Esophagus muscularis mucosa (tissue), 4 donors: ENCODE data around the gene IQGAP2. TPM values are rescaled to one million over a fixed set of nuclear protein-coding genes. Genes with fewer than 3 reads are reported as not detected.

Experiments
- DNase-seq: peaks from one replicate; pipeline ENCODE4 v3.0.0-alpha.2; 2017; ENCODE audit errors: extremely low spot score
- H3K27ac ChIP-seq, 4 donors: fragments of 200-600 bp; sonication (generic); replicated peaks in 1 of 4; 1 replicate in 3 of 4; 2 replicates in 1 of 4; pipeline ENCODE4 v1.5.1; 2016 to 2019; ENCODE audit warnings: mild to moderate bottlenecking in 1 of 4
- H3K27me3 ChIP-seq, 4 donors: fragments of 200-600 bp; sonication (generic); one replicate each; pipeline versions ENCODE4 v1.5.1 to v1.6.0; 2016 to 2019
- H3K36me3 ChIP-seq, 4 donors: fragments of 200-600 bp; sonication (generic); one replicate each; pipeline ENCODE4 v1.5.1; 2016 to 2019
- H3K4me1 ChIP-seq, 4 donors: fragments of 200-600 bp; sonication (generic); one replicate each; pipeline ENCODE4 v1.5.1; 2016 to 2019
- H3K4me3 ChIP-seq, 4 donors: fragments of 200-600 bp; sonication (generic); 1 replicate in 2 of 4; 2 replicates in 2 of 4; pipeline ENCODE4 v1.5.1; 2016 to 2019; ENCODE audit warnings: mild to moderate bottlenecking in 4 of 4, moderate library complexity in 1 of 4
- H3K9me3 ChIP-seq, 4 donors: fragments of 200-600 bp; sonication (generic); 1 replicate in 3 of 4; 2 replicates in 1 of 4; pipeline ENCODE4 v1.5.1; 2016 to 2019
- EP300 ChIP-seq: sonication (generic); formaldehyde crosslinking; IDR thresholded peaks from one replicate; pipeline ENCODE4 v1.6.1; 2017; ENCODE audit warnings: antibody characterized with exemption
- POLR2A ChIP-seq: fragments of 450-650 bp; IDR thresholded peaks from one replicate; pipeline ENCODE4 v1.6.1; 2017; ENCODE audit warnings: antibody characterized with exemption, moderate library complexity, mild to moderate bottlenecking, low read depth
- POLR2AphosphoS5 ChIP-seq, 2 donors: sonication (generic); formaldehyde crosslinking; IDR thresholded peaks; one replicate each; pipeline ENCODE4 v1.6.1; 2017; ENCODE audit warnings: antibody characterized with exemption in 2 of 2
- WGBS: methylation state at CpG from one replicate; pipeline ENCODE4 v1.1.5; 2018; 5-methylcytosine and 5-hydroxymethylcytosine counted together
- intact Hi-C: fragments of 100-400 bp; cut with DNase I; formaldehyde crosslinking; loops from one replicate; pipeline ENCODE4 v1.15.1; 2023
- small RNA-seq, 3 donors: library from RNA; depleted of rRNA; stranded (forward); fragments of <200 nt; gene quantifications; one replicate each; pipeline ENCODE3, GENCODE V24; 2016
- total RNA-seq, 4 donors: library from RNA; depleted of rRNA; stranded (reverse); fragments of >200 nt; gene quantifications; one replicate each; pipeline versions ENCODE4 v1.1.0 to v1.2.1, GENCODE V29; 2016
- TF ChIP-seq, protein P1 (sequence below), 3 experiments: fragments of 200-600 bp in 2 of 3; fragments of 450-650 bp in 1 of 3; sonication (generic) in 2 of 3; IDR thresholded peaks; one replicate each; pipeline ENCODE4 v1.5.1; 2017 to 2019; ENCODE audit warnings: antibody characterized with exemption in 3 of 3, mild to moderate bottlenecking in 2 of 3, moderate library complexity in 1 of 3

The IQGAP2 gene
- total RNA-seq, 4 donors from 2014 or later = 14.9 to 30.7 (median 20.8) TPM

DNA sequence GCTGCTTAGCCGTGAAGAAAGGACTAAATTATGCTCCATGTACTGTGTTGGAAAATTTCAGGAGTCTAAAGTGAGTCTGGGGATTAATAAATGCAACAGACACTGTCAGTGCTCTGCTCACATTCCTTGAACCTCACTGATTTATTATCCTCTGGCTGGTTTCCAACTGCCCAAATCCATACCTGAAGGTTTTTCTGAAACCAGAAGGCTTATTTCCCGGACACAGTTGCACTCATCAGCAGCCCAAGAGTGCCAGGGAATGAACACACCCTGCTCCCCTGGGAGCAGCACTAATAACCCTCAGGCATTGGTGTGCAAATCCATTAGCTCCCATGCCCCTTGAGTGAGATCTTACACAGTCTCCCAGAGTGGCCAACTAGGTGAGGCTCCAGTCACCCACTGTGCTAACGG, 351.6 kb downstream of the IQGAP2 start:
- Histone ChIP-seq H3K36me3 (no peaks in the 10 kb centered on the region), H3K9me3 (no peaks in the 10 kb centered on the region), H3K27me3 (peaks cover 0 to 6% (median 0%) of the 10 kb centered on the region in 4 donors), H3K4me1 (no peaks in the 10 kb centered on the region), H3K27ac (no peak overlapping the region), H3K4me3 (no peak overlapping the region)
- no peak for DNase-seq
- TF ChIP-seq POLR2A (no peak), EP300 (no peak), POLR2AphosphoS5 (IDR thresholded peaks at IDR 0.05) (no peak)
- TF ChIP-seq, protein P1, sequence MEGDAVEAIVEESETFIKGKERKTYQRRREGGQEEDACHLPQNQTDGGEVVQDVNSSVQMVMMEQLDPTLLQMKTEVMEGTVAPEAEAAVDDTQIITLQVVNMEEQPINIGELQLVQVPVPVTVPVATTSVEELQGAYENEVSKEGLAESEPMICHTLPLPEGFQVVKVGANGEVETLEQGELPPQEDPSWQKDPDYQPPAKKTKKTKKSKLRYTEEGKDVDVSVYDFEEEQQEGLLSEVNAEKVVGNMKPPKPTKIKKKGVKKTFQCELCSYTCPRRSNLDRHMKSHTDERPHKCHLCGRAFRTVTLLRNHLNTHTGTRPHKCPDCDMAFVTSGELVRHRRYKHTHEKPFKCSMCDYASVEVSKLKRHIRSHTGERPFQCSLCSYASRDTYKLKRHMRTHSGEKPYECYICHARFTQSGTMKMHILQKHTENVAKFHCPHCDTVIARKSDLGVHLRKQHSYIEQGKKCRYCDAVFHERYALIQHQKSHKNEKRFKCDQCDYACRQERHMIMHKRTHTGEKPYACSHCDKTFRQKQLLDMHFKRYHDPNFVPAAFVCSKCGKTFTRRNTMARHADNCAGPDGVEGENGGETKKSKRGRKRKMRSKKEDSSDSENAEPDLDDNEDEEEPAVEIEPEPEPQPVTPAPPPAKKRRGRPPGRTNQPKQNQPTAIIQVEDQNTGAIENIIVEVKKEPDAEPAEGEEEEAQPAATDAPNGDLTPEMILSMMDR (IDR thresholded peaks at IDR 0.05) = no peak
- intact Hi-C loops = no loop called here
- 75% methylated on average over 3 of the region's 3 CpGs for WGBS

DNA sequence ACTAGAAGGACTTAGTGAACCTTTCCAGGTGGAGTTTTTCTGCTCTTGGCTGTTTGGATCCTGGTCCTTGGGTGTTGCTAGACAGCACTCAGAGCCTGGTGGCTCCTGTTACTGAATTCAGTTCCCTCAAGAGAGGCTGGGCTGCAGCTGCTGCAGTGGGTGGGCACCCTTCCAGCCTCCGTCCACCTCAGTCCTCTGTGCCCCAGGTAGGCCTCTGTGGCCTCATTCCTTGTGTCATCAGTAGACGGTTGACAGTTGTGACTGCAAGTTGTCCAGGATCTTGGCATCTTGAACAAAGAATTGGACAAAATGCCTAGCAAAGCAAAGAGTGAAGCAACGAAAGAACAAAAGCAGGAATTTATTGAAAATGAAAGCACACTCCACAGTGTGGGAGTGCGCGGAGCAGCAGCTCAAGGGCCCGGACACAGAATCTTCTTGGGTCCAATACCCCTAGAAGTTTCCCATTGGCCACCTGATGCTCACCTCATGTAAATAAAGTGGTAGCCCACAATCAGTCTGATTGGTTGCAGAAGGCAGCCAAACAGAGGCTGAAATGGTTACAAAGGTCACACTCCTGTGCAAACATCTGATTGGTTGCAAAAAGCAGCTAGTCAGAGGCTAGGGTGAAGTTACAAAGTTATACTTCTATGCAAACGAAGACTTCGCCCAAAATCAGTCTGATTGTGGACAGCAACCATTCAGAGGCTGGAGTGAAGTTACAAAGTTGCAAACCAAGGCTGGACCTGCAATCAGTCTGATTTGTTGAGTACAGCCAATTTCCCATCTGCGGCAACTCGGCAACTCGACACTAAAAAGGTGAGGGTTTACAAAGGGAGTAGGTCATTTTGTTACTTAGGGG, 352.9 kb downstream of the IQGAP2 start:
- Histone ChIP-seq H3K27me3 (peaks cover 0 to 6% (median 0%) of the 10 kb centered on the region in 4 donors), H3K9me3 (no peaks in the 10 kb centered on the region), H3K4me3 (no peak overlapping the region), H3K4me1 (no peaks in the 10 kb centered on the region), H3K27ac (no peak overlapping the region), H3K36me3 (no peaks in the 10 kb centered on the region)
- intact Hi-C loops = no loop called here
- no peak for DNase-seq
- 84% methylated on average over 11 of the region's 11 CpGs for WGBS
- TF ChIP-seq POLR2A (no peak), POLR2AphosphoS5 (IDR thresholded peaks at IDR 0.05) (no peak), EP300 (no peak)
- TF ChIP-seq, protein P1 (IDR thresholded peaks at IDR 0.05) = no peak

DNA sequence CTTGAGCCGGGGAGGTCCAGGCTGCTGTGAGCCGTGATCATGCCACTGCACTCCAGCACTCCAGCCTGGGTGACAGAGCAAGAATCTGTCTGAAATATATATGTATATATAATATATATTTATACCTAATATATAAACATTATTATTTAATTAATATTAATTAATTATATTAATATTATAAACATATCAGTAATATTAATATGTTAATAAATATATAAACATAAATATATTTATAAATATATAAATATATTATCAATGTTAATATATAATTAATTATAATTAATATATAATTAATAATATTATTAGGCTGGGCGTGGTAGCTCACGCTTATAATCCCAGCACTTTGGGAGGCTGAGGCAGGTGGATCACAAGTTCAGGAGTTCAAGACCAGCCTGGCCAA, 354.0 kb downstream of the IQGAP2 start:
- Histone ChIP-seq H3K9me3 (no peaks in the 10 kb centered on the region), H3K27ac (no peak overlapping the region), H3K36me3 (no peaks in the 10 kb centered on the region), H3K4me3 (no peak overlapping the region), H3K4me1 (no peaks in the 10 kb centered on the region), H3K27me3 (peaks cover 0 to 6% (median 0%) of the 10 kb centered on the region in 4 donors)
- TF ChIP-seq, protein P1 (IDR thresholded peaks at IDR 0.05) = no peak
- TF ChIP-seq POLR2AphosphoS5 (IDR thresholded peaks at IDR 0.05) (no peak), POLR2A (no peak), EP300 (no peak)
- WGBS = 98% methylated on average over 4 of the region's 4 CpGs
- DNase-seq = no peak
- intact Hi-C loops = no loop called here

Small RNA genes lying within 50 kb of the gene (small RNA-seq; reads per million reads assigned to genes)
- gene RF02154 (0 reads per million in 3 donors), gene RF02155 (0 reads per million in 3 donors)

Other genes starting within 250 kb of the IQGAP2 start
- gene F2RL2, start 220.1 kb downstream of the IQGAP2 start, total RNA-seq = 1 to 10 TPM; 2.8 to 7.1 (median 4.6) TPM